Hepatocyte (in vitro differentiated cells): ENCODE results near the gene B3GAT1. TPM values are rescaled to one million over a fixed set of nuclear protein-coding genes. Genes with fewer than 3 reads are reported as not detected.

Experiments
- DNase-seq: peaks from one replicate; pipeline ENCODE4 v3.0.0-alpha.2; 2016; ENCODE audit warnings: low spot score
- H2AFZ ChIP-seq: fragments of 200-600 bp; sonication (generic); 2 replicates; pipeline ENCODE4 v1.6.0; 2016; ENCODE audit warnings: antibody characterized with exemption, mild to moderate bottlenecking
- H3K27ac ChIP-seq: fragments of 200-600 bp; sonication (generic); 2 replicates; pipeline ENCODE4 v1.5.1; 2016; ENCODE audit warnings: mild to moderate bottlenecking
- H3K27me3 ChIP-seq: fragments of 200-600 bp; sonication (generic); 2 replicates; pipeline ENCODE4 v1.6.1; 2016
- H3K36me3 ChIP-seq: fragments of 200-600 bp; sonication (generic); replicated peaks from 2 replicates; pipeline ENCODE4 v1.5.1; 2016; ENCODE audit warnings: low read depth; ENCODE audit not compliant: insufficient read depth
- H3K4me1 ChIP-seq: fragments of 200-600 bp; sonication (generic); 2 replicates; pipeline ENCODE4 v1.5.1; 2016; ENCODE audit warnings: mild to moderate bottlenecking, moderate library complexity; ENCODE audit not compliant: insufficient read depth
- H3K4me2 ChIP-seq: fragments of 200-600 bp; sonication (generic); 2 replicates; pipeline ENCODE4 v1.6.0; 2016
- H3K4me3 ChIP-seq: fragments of 200-600 bp; sonication (generic); 2 replicates; pipeline ENCODE4 v1.5.1; 2016; ENCODE audit warnings: mild to moderate bottlenecking
- H3K79me2 ChIP-seq: fragments of 200-600 bp; sonication (generic); 2 replicates; pipeline ENCODE4 v1.6.0; 2017; ENCODE audit warnings: mild to moderate bottlenecking
- H3K9me2 ChIP-seq: fragments of 200-600 bp; sonication (generic); replicated peaks from 2 replicates; pipeline ENCODE4 v1.6.0; 2017; ENCODE audit warnings: mild to moderate bottlenecking; ENCODE audit not compliant: insufficient read depth
- H3K9me3 ChIP-seq: fragments of 200-600 bp; sonication (generic); 2 replicates; pipeline ENCODE4 v1.5.1; 2016; ENCODE audit warnings: low read depth, mild to moderate bottlenecking
- H4K20me1 ChIP-seq: fragments of 200-600 bp; sonication (generic); 2 replicates; pipeline ENCODE4 v1.6.0; 2016; ENCODE audit warnings: mild to moderate bottlenecking; ENCODE audit not compliant: insufficient read depth, poor library complexity, severe bottlenecking
- CTCF ChIP-seq: fragments of 200-600 bp; sonication (generic); IDR thresholded peaks from 2 replicates; pipeline ENCODE4 v1.5.1; 2016; ENCODE audit warnings: antibody characterized with exemption, mild to moderate bottlenecking; ENCODE audit not compliant: poor library complexity
- EZH2 ChIP-seq: fragments of 200-600 bp; sonication (generic); IDR thresholded peaks from 2 replicates; pipeline ENCODE4 v1.6.1; 2016; ENCODE audit warnings: antibody characterized with exemption, mild to moderate bottlenecking, borderline replicate concordance
- EZH2phosphoT487 ChIP-seq: fragments of 200-600 bp; sonication (generic); IDR thresholded peaks from one replicate; pipeline ENCODE4 v1.6.1; 2018; ENCODE audit warnings: antibody characterized with exemption, mild to moderate bottlenecking, low read depth, moderate library complexity; ENCODE audit not compliant: unreplicated experiment, severe bottlenecking
- WGBS: methylation state at CpG from one replicate; pipeline ENCODE4 v1.1.6; 2016; ENCODE audit warnings: low lambda C conversion rate; ENCODE audit errors: missing lambda C conversion rate; 5-methylcytosine and 5-hydroxymethylcytosine counted together
- polyA plus RNA-seq: library from polyadenylated mRNA; unstranded; fragments of >200 nt; fragmentation: Nextera tagmentation; extraction: Ambion mirVana; gene quantifications from 2 replicates; pipeline ENCODE4 v1.2.1, GENCODE V29; 2016
- total RNA-seq: library from RNA; depleted of rRNA; stranded (reverse); fragments of >200 nt; gene quantifications from 2 replicates; pipeline ENCODE4 v1.2.3, GENCODE V29; 2014

Gene B3GAT1
- total and polyA plus RNA-seq, 2 experiments from 2014 or later: 0.17 to 0.40 TPM

- Histone ChIP-seq H3K36me3 (no peaks in the 10 kb centered on the region), H3K9me2 (no peaks in the 10 kb centered on the region), H4K20me1 (no peaks in the 10 kb centered on the region), H3K27me3 (no peaks in the 10 kb centered on the region), H3K4me3 (no peak overlapping the region), H3K79me2 (no peaks in the 10 kb centered on the region), H3K9me3 (no peaks in the 10 kb centered on the region), H2AFZ (no peak overlapping the region), H3K27ac (no peak overlapping the region), H3K4me1 (no peaks in the 10 kb centered on the region), H3K4me2 (no peak overlapping the region)
- no peak for TF ChIP-seq EZH2
- TF ChIP-seq EZH2phosphoT487: no peak
- no peak for TF ChIP-seq CTCF
- WGBS: 96% methylated on average over 8 of the region's 8 CpGs
- no peak for DNase-seq
These were observed 29.8 kb downstream of the B3GAT1 start for GRCh38 chr11:134382257-134382656.

- Histone ChIP-seq H3K27me3 (no peaks in the 10 kb centered on the region), H3K79me2 (no peaks in the 10 kb centered on the region), H3K4me1 (no peaks in the 10 kb centered on the region), H4K20me1 (no peaks in the 10 kb centered on the region), H3K9me3 (no peaks in the 10 kb centered on the region), H2AFZ (no peak overlapping the region), H3K4me2 (no peak overlapping the region), H3K27ac (no peak overlapping the region), H3K36me3 (no peaks in the 10 kb centered on the region), H3K4me3 (no peak overlapping the region), H3K9me2 (no peaks in the 10 kb centered on the region)
- TF ChIP-seq CTCF (no peak), EZH2phosphoT487 (no peak), EZH2 (no peak)
- 68% methylated on average over 3 of the region's 4 CpGs for WGBS
- no peak for DNase-seq
These were observed 31.3 kb downstream of the B3GAT1 start for GRCh38 chr11:134380785-134381184.

- H2AFZ ChIP-seq: no peak overlapping the region
These were observed 31.8 kb downstream of the B3GAT1 start for GRCh38 chr11:134380229-134380628.

More at GRCh38 chr11:134380229-134380628, 31.8 kb downstream of the B3GAT1 start:
- Histone ChIP-seq H3K4me2 (no peak overlapping the region), H3K36me3 (no peaks in the 10 kb centered on the region), H4K20me1 (no peaks in the 10 kb centered on the region), H3K79me2 (no peaks in the 10 kb centered on the region), H3K27ac (no peak overlapping the region), H3K4me1 (no peaks in the 10 kb centered on the region), H3K4me3 (no peak overlapping the region), H3K27me3 (no peaks in the 10 kb centered on the region), H3K9me3 (no peaks in the 10 kb centered on the region), H3K9me2 (no peaks in the 10 kb centered on the region)
- WGBS: 88% methylated on average over 11 of the region's 12 CpGs
- TF ChIP-seq EZH2: no peak
- TF ChIP-seq EZH2phosphoT487: no peak
- TF ChIP-seq CTCF: no peak
- no peak for DNase-seq
